ENCODE measurements around the gene RBFOX2.
"Not testable (repeated sequence)": the region's sequence is repeated elsewhere in the genome, so short reads cannot be mapped to it uniquely, and the experiment has no call there.

GRCh38 chr22:36070645-36071044 lies 42.0 kb upstream of the RBFOX2 start:
- not testable (repeated sequence) for TF ChIP-seq CTCF (IDR thresholded peaks at IDR 0.05; ENCODE audit: low read length); EZH2 (IDR thresholded peaks at IDR 0.05; ENCODE audit: borderline replicate concordance, low read length)

Data from OCI-LY1 (cell line).